Stimulated activated CD4-positive, alpha-beta T cell treated with anti-CD3 and anti-CD28 coated beads, Interleukin-1b, Interleukin-23, amount 100 ng/mL, for 48 hours (primary cell): Measurements from ENCODE around the gene ATL1.
"Not testable (repeated sequence)": the region's sequence is repeated elsewhere in the genome, so short reads cannot be mapped to it uniquely, and the experiment has no call there.

Experiments
- DNase-seq: peaks from one replicate; pipeline ENCODE4 v3.0.0-alpha.2; 2020

The ATL1 gene

GRCh38 chr14:50659327-50659974 lies 99.5 kb downstream of the ATL1 start:
- no peak for DNase-seq

- DNase-seq: not testable (repeated sequence)
These were observed 104.6 kb downstream of the ATL1 start for GRCh38 chr14:50664579-50664978.

- DNase-seq: not testable (repeated sequence)
These were observed 105.4 kb downstream of the ATL1 start for GRCh38 chr14:50665300-50665699.

- DNase-seq: peak; percentile 4
These were observed 107.1 kb downstream of the ATL1 start for GRCh38 chr14:50666772-50667683.

- DNase-seq: peak; percentile 13
These were observed 107.7 kb downstream of the ATL1 start for GRCh38 chr14:50667684-50667995.

GRCh38 chr14:50667996-50668825 lies 108.3 kb downstream of the ATL1 start, which contains the start of gene SAV1:
SAV1 (minus strand) TSS chr14:50668306; CDS start chr14:50667967, 339 bp downstream.
- peak; percentile 57 for DNase-seq

- DNase-seq: no peak
These were observed 108.8 kb downstream of the ATL1 start for GRCh38 chr14:50668826-50669143.

GRCh38 chr14:50669441-50669986 lies 109.6 kb downstream of the ATL1 start:
- DNase-seq: no peak

- no peak for DNase-seq
These were observed 110.4 kb downstream of the ATL1 start for GRCh38 chr14:50670196-50670865.

GRCh38 chr14:50670866-50671256 lies 110.9 kb downstream of the ATL1 start:
- no peak for DNase-seq

- DNase-seq: no peak
These were observed 115.7 kb downstream of the ATL1 start for GRCh38 chr14:50675597-50675996.

GRCh38 chr14:50676814-50677516 lies 117.0 kb downstream of the ATL1 start:
- DNase-seq: no peak

GRCh38 chr14:50677527-50678063 lies 117.7 kb downstream of the ATL1 start:
- no peak for DNase-seq

- DNase-seq: no peak
These were observed 118.2 kb downstream of the ATL1 start for GRCh38 chr14:50678163-50678562.

- no peak for DNase-seq
These were observed 119.7 kb downstream of the ATL1 start for GRCh38 chr14:50679674-50680073.
